Fibroblast of lung (primary cell): ENCODE data around the gene DNPH1. TPM values are rescaled to one million over a fixed set of nuclear protein-coding genes. Genes with fewer than 3 reads are reported as not detected.

ENCODE experiments used
- DNase-seq, 2 donors: peaks; one replicate each; pipeline versions ENCODE4 v3.0.0 to v3.0.0-alpha.2; 2010; ENCODE audit warnings: low read depth in 2 of 2
- H2AFZ ChIP-seq: 2 replicates; pipeline ENCODE4 v1.5.1; 2012; ENCODE audit warnings: low read length, control low read depth, inconsistent platforms
- H3K27ac ChIP-seq: 2 replicates; pipeline ENCODE4 v1.5.1; 2011; ENCODE audit warnings: low read length, control low read depth; ENCODE audit not compliant: insufficient read depth
- H3K27me3 ChIP-seq: 2 replicates; pipeline ENCODE4 v1.5.1; 2011; ENCODE audit warnings: mild to moderate bottlenecking, low read length; ENCODE audit not compliant: control insufficient read depth, insufficient read depth
- H3K36me3 ChIP-seq: 2 replicates; pipeline ENCODE4 v1.5.1; 2011; ENCODE audit warnings: low read length; ENCODE audit not compliant: control insufficient read depth, insufficient read depth
- H3K4me1 ChIP-seq: 2 replicates; pipeline ENCODE4 v1.5.1; 2011; ENCODE audit warnings: low read length; ENCODE audit not compliant: control insufficient read depth, insufficient read depth; ENCODE audit errors: extremely low read depth
- H3K4me2 ChIP-seq: 2 replicates; pipeline ENCODE4 v1.5.1; 2011; ENCODE audit warnings: low read length, control low read depth; ENCODE audit not compliant: insufficient read depth; ENCODE audit errors: extremely low read depth
- H3K4me3 ChIP-seq, 4 experiments: fragments of 200-600 bp in 1 of 4; sonication (generic) in 1 of 4; replicated peaks in 1 of 4; 2 replicates each; pipeline ENCODE4 v1.5.1; 2011 to 2016; ENCODE audit warnings: low read length in 4 of 4, low read depth in 3 of 4, mild to moderate bottlenecking in 3 of 4, control low read depth in 2 of 4, inconsistent platforms in 1 of 4, mixed read lengths in 1 of 4; ENCODE audit not compliant: insufficient read depth in 1 of 4; ENCODE audit errors: control extremely low read depth in 1 of 4
- H3K79me2 ChIP-seq: 2 replicates; pipeline ENCODE4 v1.5.1; 2012; ENCODE audit warnings: mild to moderate bottlenecking, low read length, inconsistent platforms; ENCODE audit not compliant: control insufficient read depth, insufficient read depth
- H3K9ac ChIP-seq: 2 replicates; pipeline ENCODE4 v1.5.1; 2011; ENCODE audit warnings: mild to moderate bottlenecking, low read length, control low read depth; ENCODE audit not compliant: insufficient read depth
- H3K9me3 ChIP-seq: 2 replicates; pipeline ENCODE4 v1.5.1; 2012; ENCODE audit warnings: low read depth, low read length; ENCODE audit not compliant: control insufficient read depth, insufficient read depth
- H4K20me1 ChIP-seq: 2 replicates; pipeline ENCODE4 v1.5.1; 2011; ENCODE audit warnings: low read length; ENCODE audit not compliant: control insufficient read depth, insufficient read depth; ENCODE audit errors: extremely low read depth
- EZH2 ChIP-seq: IDR thresholded peaks from 2 replicates; pipeline ENCODE4 v1.5.1; 2012; ENCODE audit warnings: low read length, control low read depth, mild to moderate bottlenecking; ENCODE audit errors: missing control alignments
- polyA plus RNA-seq, 2 donors: library from polyadenylated mRNA; depleted of rRNA in 1 of 2; stranded (reverse) in 1 of 2; unstranded in 1 of 2; fragments of >200 nt; gene quantifications; 2 replicates each; pipeline ENCODE4 v1.2.1, GENCODE V29; 2011 to 2012; ENCODE audit warnings: missing spikeins in 1 of 2
- total RNA-seq: library from RNA; depleted of rRNA; stranded (reverse); fragments of >200 nt; gene quantifications from 2 replicates; pipeline ENCODE4 v1.2.1, GENCODE V29; 2014
- TF ChIP-seq, protein P1 (sequence below), 2 donors: IDR thresholded peaks in 1 of 2; conservative IDR thresholded peaks in 1 of 2; 1 replicate in 1 of 2; 2 replicates in 1 of 2; pipeline ENCODE4 v1.5.1; 2011 to 2012; ENCODE audit warnings: low read length in 2 of 2, control low read depth in 1 of 2, inconsistent platforms in 1 of 2, low read depth in 1 of 2, mild to moderate bottlenecking in 1 of 2

Gene DNPH1
- total and polyA plus RNA-seq, 2 donors (not counting 1 experiment from before 2014, with no cell fraction given) = 31.2 to 52.5 TPM

DNA sequence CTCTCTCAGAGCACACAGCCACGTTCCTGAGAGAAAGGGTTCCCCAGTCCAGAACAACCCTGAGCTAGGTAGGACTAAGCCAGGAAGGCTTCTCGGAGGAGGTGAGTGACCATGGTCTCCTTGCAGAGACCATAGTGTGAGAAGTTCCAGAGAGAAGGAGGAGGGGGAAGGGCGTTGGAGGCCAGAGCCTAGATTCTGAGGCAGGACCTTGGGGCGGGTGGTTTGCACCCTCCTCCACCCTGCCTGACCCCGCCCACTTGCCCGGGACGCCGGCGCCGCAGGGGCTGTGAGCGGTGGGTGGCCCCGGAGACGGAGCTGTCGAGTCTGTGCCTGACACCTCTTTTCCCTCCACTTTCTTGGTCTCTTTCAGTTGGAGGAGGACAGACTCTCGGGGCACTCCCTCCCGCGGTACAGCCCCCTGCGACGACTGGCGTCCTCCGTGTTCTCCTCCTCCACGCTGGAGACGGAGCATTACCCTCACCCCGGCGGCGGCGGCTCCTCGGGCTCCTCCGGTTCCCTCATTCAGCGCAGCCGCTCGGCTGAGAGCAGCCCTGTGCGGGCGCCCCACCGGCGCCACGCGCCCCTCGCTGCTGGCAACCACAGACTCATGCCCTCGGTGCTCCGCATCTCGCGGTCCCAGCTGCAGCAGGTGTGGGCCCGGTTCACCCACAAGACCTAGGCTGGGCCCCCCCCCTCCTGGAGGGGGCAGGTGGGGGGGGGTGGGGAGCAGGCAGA is 40.2 kb upstream of the DNPH1 start:
- H3K27me3 ChIP-seq = peaks cover 49% of the 10 kb centered on the region
- no peak for DNase-seq
- TF ChIP-seq, protein P1, sequence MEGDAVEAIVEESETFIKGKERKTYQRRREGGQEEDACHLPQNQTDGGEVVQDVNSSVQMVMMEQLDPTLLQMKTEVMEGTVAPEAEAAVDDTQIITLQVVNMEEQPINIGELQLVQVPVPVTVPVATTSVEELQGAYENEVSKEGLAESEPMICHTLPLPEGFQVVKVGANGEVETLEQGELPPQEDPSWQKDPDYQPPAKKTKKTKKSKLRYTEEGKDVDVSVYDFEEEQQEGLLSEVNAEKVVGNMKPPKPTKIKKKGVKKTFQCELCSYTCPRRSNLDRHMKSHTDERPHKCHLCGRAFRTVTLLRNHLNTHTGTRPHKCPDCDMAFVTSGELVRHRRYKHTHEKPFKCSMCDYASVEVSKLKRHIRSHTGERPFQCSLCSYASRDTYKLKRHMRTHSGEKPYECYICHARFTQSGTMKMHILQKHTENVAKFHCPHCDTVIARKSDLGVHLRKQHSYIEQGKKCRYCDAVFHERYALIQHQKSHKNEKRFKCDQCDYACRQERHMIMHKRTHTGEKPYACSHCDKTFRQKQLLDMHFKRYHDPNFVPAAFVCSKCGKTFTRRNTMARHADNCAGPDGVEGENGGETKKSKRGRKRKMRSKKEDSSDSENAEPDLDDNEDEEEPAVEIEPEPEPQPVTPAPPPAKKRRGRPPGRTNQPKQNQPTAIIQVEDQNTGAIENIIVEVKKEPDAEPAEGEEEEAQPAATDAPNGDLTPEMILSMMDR (conservative IDR thresholded peaks at IDR 0.05 in 1 of 2, IDR thresholded peaks at IDR 0.05 in 1 of 2; ENCODE audit: low read depth in 1 of 2, low read length in 2 of 2) = no peak
- TF ChIP-seq EZH2 = peak; percentile 72
- H3K36me3 ChIP-seq = no peaks in the 10 kb centered on the region
- peak overlapping the region; percentile 4 for H3K4me2 ChIP-seq
- peaks cover 3% of the 10 kb centered on the region for H3K4me1 ChIP-seq
- H3K27ac ChIP-seq = no peak overlapping the region
- no peak overlapping the region for H3K9ac ChIP-seq
- no peak overlapping the region for H2AFZ ChIP-seq
- H3K4me3 ChIP-seq = peak overlapping the region in 2 of 4 experiments; percentile 17 to 42
- H4K20me1 ChIP-seq = no peaks in the 10 kb centered on the region
- H3K79me2 ChIP-seq = no peaks in the 10 kb centered on the region
- H3K9me3 ChIP-seq = no peaks in the 10 kb centered on the region

DNA sequence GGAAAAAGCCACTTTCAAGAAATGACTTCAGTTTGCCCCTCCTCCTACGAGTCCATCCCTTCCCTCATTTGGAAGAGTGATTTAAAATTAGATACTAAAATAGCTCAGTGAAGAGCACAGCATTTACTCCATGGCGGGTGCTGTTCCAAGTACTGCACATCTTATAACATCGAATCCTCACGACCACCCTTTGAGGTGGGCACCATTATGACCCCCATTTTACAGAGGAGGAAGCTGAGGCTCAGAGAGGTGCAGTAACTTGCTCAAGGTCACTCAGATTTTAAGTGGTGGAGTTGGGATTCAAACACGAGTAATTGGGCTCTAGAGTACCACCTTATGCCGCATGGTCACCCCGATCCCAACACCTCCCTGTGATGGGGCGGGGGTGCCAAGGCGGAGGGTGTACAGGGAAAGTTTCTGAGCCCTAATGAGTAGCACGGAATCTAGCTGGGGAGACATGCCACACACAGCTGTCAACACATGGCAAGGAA is 39.5 kb upstream of the DNPH1 start:
- TF ChIP-seq EZH2 = no peak
- TF ChIP-seq, protein P1 (conservative IDR thresholded peaks at IDR 0.05 in 1 of 2, IDR thresholded peaks at IDR 0.05 in 1 of 2; ENCODE audit: low read depth in 1 of 2, low read length in 2 of 2) = no peak
- DNase-seq = no peak
- no peak overlapping the region for H3K27ac ChIP-seq
- H3K9ac ChIP-seq = no peak overlapping the region
- H3K27me3 ChIP-seq = peaks cover 44% of the 10 kb centered on the region
- H3K79me2 ChIP-seq = no peaks in the 10 kb centered on the region
- H3K4me1 ChIP-seq = peaks cover 3% of the 10 kb centered on the region
- no peak overlapping the region for H3K4me3 ChIP-seq
- no peak overlapping the region for H3K4me2 ChIP-seq
- no peak overlapping the region for H2AFZ ChIP-seq
- H3K36me3 ChIP-seq = no peaks in the 10 kb centered on the region
- no peaks in the 10 kb centered on the region for H3K9me3 ChIP-seq
- H4K20me1 ChIP-seq = no peaks in the 10 kb centered on the region

DNA sequence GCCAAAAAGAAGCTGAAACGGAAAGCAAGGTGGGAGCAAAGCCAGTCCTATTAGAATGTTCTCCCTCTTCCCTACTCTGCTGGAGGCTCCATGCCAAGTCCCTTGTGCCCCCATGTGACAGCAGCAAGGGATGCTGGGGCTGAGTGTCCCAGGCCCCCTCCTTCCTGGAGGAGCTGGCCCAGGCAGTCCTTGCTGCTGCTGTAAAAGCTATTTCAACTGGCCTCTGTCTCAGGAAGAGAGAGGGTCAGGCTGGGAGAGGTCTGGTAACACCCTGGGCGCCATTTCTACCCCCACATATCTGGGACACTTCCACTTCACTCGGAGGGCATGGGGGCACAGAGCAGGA is 39.0 kb upstream of the DNPH1 start:
- Histone ChIP-seq H3K36me3 (no peaks in the 10 kb centered on the region), H3K27ac (no peak overlapping the region), H3K4me1 (peaks cover 3% of the 10 kb centered on the region), H3K79me2 (no peaks in the 10 kb centered on the region), H4K20me1 (no peaks in the 10 kb centered on the region), H3K9me3 (no peaks in the 10 kb centered on the region), H3K9ac (no peak overlapping the region), H3K4me2 (no peak overlapping the region), H2AFZ (no peak overlapping the region), H3K4me3 (no peak overlapping the region), H3K27me3 (peaks cover 39% of the 10 kb centered on the region)
- TF ChIP-seq, protein P1 (conservative IDR thresholded peaks at IDR 0.05 in 1 of 2, IDR thresholded peaks at IDR 0.05 in 1 of 2; ENCODE audit: low read depth in 1 of 2, low read length in 2 of 2) = no peak
- no peak for TF ChIP-seq EZH2
- DNase-seq = no peak
